ENCODE measurements around the gene TICAM1. TPM values are rescaled to one million over a fixed set of nuclear protein-coding genes. Genes with fewer than 3 reads are reported as not detected.
"Not testable (repeated sequence)": the region's sequence is repeated elsewhere in the genome, so short reads cannot be mapped to it uniquely, and the experiment has no call there.

The TICAM1 gene
- total and polyA plus RNA-seq, 2 experiments from 2014 or later, result 0.38 to 1.5 TPM

DNA sequence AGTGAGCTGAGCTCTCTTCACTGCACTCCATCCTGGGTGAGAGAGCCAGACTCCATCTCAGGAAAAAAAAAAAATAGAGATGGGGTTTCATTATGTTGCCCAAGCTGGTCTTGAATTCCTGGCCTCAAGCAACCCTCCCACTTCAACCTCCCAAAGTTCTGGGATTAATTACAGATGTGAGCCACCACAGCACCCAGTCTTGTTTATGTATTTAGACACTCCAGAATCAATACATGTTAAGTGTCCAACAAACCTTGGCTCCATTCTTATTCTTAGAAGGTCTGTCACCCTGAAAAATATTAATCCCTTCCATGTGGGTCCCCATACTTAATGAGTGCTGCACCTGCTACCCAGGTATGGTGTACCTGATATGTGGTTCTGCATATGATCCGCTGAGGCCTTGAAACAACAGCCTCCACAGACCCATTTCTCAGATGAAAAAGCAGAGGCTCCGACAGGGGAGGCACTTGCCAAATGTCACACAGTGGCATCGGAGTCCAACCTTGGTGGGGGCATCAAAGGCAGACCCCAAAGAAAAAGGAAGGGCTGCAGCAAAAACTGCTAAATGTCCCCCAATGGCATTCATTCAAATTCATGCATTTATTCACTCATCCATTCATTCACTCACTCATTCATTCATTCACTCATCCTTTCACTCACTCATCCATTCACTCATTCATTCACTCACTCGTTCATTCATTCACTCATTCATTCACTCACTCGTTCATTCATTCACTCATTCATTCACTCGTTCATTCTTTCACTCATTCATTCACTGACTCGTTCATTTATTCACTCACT is 16.7 kb downstream of the TICAM1 start:
- Histone ChIP-seq H3K36me3 (no peaks in the 10 kb centered on the region), H3K27ac (no peak overlapping the region), H3K9me3 (ENCODE audit: low read depth) (no peaks in the 10 kb centered on the region), H3K27me3 (no peaks in the 10 kb centered on the region), H3K4me3 (no peak overlapping the region), H3K4me1 (ENCODE audit: low read depth) (no peaks in the 10 kb centered on the region)
- DNase-seq (ENCODE audit: low read depth in 1 of 2, low spot score in 1 of 2), result no peak
- TF ChIP-seq, protein P1, sequence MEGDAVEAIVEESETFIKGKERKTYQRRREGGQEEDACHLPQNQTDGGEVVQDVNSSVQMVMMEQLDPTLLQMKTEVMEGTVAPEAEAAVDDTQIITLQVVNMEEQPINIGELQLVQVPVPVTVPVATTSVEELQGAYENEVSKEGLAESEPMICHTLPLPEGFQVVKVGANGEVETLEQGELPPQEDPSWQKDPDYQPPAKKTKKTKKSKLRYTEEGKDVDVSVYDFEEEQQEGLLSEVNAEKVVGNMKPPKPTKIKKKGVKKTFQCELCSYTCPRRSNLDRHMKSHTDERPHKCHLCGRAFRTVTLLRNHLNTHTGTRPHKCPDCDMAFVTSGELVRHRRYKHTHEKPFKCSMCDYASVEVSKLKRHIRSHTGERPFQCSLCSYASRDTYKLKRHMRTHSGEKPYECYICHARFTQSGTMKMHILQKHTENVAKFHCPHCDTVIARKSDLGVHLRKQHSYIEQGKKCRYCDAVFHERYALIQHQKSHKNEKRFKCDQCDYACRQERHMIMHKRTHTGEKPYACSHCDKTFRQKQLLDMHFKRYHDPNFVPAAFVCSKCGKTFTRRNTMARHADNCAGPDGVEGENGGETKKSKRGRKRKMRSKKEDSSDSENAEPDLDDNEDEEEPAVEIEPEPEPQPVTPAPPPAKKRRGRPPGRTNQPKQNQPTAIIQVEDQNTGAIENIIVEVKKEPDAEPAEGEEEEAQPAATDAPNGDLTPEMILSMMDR (IDR thresholded peaks at IDR 0.05; ENCODE audit: low read depth, low read length), result no peak

DNA sequence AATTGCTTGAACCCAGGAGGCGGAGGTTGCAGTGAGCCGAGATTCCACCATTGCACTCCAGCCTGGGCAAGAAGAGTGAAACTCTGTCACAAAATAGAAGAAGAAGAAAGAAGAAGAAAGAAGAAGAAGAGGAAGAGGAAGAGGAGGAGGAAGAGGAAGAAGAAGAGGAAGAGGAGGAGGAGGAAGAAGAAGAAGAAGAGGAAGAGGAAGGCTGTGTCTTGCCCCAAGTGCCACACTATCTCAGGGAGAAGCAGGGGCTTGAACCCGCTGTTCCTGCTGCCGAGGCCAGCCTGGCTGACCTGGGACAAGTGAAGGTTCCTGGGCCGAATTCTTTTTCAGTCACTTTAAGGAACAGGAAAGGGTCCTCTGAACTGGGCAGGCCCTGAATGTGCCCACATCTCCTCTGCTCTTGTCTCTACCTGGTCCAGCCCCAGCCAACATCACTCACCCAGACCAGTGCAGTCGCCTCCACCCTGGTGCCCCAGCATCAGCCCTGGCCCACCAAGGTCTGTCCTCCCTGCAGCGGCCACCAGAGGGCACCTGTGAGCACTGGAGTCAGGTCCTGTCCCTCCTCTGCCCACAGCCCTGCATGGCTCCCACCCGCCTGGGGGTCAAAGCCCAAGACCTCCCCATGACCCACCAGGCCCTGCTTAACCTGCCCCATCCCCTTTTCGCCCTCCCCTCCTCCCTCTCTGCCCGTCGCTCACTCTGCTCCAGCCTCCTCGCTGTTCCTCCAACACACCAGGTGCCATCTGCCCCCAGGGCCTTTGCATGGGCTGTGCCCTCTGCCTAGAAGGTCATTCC is 20.0 kb downstream of the TICAM1 start:
- no peaks in the 10 kb centered on the region for H3K4me1 ChIP-seq (ENCODE audit: low read depth)
- TF ChIP-seq, protein P1 (IDR thresholded peaks at IDR 0.05; ENCODE audit: low read depth, low read length), result peak; percentile 89
- no peak overlapping the region for H3K27ac ChIP-seq
- no peaks in the 10 kb centered on the region for H3K9me3 ChIP-seq (ENCODE audit: low read depth)
- no peaks in the 10 kb centered on the region for H3K27me3 ChIP-seq
- no peaks in the 10 kb centered on the region for H3K36me3 ChIP-seq
- H3K4me3 ChIP-seq, result no peak overlapping the region
- DNase-seq (ENCODE audit: low read depth in 1 of 2, low spot score in 1 of 2), result peak; percentile 68 to 77

DNA sequence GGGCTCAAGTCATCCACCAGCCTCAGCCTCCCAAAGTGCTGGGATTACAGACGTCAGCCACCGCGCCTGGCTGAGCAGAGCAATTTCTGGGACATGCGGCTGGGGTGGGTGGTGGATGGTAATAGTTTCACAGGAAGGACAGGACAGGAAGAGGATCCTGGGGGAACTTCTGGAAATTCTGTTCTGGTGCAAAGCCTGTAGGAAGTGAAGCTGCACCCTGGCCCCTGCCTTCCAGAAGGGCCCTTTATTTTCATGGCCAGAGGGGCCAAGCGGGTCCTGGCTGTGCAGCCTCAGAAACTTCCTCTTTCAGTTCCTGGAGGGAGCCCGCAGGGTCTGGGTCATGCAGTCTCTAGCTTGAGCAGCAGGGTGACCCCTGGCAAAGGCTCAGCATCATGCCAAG is 24.3 kb downstream of the TICAM1 start:
- TF ChIP-seq, protein P1 (IDR thresholded peaks at IDR 0.05; ENCODE audit: low read depth, low read length), result no peak
- Histone ChIP-seq H3K27ac (no peak overlapping the region), H3K27me3 (no peaks in the 10 kb centered on the region), H3K36me3 (no peaks in the 10 kb centered on the region), H3K4me1 (ENCODE audit: low read depth) (peaks cover 5% of the 10 kb centered on the region), H3K4me3 (no peak overlapping the region), H3K9me3 (ENCODE audit: low read depth) (no peaks in the 10 kb centered on the region)
- DNase-seq (ENCODE audit: low read depth in 1 of 2, low spot score in 1 of 2), result no peak

DNA sequence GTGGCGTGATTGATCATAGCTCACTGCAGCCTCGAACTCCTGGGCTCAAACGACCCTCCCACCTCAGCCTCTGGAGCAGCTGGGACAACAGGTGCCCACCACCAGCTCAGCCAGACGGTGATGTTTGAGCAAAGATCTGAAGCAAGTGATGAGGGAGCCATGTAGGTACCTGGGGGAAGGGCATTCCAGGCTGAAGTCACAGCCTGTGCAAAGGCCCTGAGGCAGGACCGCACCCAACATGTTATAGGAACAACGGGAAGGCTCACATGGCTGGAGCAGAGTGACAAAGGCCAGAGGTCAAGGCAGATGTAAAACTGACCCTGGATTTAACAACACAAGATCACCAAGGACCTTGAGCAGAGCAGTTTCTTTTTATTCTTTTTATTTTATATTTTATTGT is 25.1 kb downstream of the TICAM1 start:
- H3K27ac ChIP-seq, result no peak overlapping the region
- no peak for DNase-seq (ENCODE audit: low read depth in 1 of 2, low spot score in 1 of 2)
- peaks cover 5% of the 10 kb centered on the region for H3K4me1 ChIP-seq (ENCODE audit: low read depth)
- H3K9me3 ChIP-seq (ENCODE audit: low read depth), result no peaks in the 10 kb centered on the region
- H3K27me3 ChIP-seq, result no peaks in the 10 kb centered on the region
- no peaks in the 10 kb centered on the region for H3K36me3 ChIP-seq
- no peak overlapping the region for H3K4me3 ChIP-seq
- TF ChIP-seq, protein P1 (IDR thresholded peaks at IDR 0.05; ENCODE audit: low read depth, low read length), result no peak

DNA sequence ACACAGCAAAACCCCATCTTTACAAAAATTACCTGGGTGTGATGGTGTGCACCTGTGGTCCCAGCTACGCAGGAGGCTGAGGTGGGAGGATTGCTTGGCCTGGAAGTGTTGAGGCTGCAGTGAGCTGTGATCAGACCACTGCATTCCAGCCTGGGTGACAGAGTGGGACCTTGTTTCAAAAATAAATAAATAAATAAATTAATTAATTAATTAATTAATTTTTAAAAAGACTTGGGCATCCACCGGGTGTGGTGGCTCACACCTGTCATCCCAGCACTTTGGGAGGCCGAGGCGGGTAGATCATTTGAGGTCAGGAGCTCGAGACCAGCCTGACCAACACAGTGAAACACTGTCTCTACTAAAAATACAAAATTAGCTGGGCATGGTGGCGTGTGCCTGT is 26.4 kb downstream of the TICAM1 start:
- H3K4me3 ChIP-seq; H3K27ac ChIP-seq; H3K9me3 ChIP-seq (ENCODE audit: low read depth); H3K27me3 ChIP-seq; H3K36me3 ChIP-seq; H3K4me1 ChIP-seq (ENCODE audit: low read depth); DNase-seq (ENCODE audit: low read depth in 1 of 2, low spot score in 1 of 2): not testable (repeated sequence)
